ENCODE results near the gene BSG. TPM values are rescaled to one million over a fixed set of nuclear protein-coding genes. Genes with fewer than 3 reads are reported as not detected.

The BSG gene
- total and polyA plus RNA-seq, 10 of the 15 experiments (the other 5 are each of a cell fraction or from before 2014, with no cell fraction given), result 2.8 to 297 (median 199) TPM

DNA sequence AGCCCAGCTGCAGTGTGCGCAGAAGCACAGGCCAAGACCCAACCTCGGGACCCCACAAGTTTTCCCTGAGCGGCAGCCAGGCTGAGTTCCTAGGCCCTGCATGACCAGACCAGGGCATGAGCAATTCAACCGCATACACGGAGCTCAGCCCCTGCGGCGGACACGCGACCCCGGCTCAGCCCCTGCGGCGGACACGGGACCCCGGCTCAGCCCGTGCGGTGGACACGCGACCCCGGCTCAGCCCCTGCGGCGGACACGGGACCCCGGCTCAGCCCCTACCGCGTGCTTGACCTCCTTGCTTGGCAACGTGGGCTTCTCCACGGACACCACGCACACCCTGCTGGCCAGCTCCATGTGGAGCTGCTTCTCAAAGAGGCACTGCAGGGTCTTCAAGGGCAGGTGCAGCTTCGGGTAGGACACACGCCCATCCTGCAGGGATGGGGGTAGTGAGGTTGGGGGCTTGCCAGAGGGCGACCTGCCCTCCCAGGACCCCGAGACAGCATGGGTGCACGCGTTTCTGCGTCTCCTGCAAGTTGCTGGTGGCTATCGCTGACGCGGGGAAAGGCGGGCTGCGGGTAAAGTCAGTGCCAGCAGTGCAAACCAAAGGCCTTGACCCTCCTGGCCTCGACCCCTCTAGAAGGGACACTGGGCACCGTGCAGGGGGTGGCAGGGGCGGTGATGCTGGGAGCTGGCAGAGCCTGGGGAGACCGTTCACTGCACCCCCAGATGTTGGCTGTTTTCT lies 51.0 kb downstream of the BSG start (continued):
- TF ChIP-seq SUPT20H (IDR thresholded peaks at IDR 0.05; ENCODE audit: borderline replicate concordance, control insufficient read depth, low read depth, low read length), result no peak
- TF ChIP-seq, protein P1, sequence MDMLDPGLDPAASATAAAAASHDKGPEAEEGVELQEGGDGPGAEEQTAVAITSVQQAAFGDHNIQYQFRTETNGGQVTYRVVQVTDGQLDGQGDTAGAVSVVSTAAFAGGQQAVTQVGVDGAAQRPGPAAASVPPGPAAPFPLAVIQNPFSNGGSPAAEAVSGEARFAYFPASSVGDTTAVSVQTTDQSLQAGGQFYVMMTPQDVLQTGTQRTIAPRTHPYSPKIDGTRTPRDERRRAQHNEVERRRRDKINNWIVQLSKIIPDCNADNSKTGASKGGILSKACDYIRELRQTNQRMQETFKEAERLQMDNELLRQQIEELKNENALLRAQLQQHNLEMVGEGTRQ (IDR thresholded peaks at IDR 0.05; ENCODE audit: borderline replicate concordance, low read depth, low read length), result no peak
- TF ChIP-seq, protein P2, sequence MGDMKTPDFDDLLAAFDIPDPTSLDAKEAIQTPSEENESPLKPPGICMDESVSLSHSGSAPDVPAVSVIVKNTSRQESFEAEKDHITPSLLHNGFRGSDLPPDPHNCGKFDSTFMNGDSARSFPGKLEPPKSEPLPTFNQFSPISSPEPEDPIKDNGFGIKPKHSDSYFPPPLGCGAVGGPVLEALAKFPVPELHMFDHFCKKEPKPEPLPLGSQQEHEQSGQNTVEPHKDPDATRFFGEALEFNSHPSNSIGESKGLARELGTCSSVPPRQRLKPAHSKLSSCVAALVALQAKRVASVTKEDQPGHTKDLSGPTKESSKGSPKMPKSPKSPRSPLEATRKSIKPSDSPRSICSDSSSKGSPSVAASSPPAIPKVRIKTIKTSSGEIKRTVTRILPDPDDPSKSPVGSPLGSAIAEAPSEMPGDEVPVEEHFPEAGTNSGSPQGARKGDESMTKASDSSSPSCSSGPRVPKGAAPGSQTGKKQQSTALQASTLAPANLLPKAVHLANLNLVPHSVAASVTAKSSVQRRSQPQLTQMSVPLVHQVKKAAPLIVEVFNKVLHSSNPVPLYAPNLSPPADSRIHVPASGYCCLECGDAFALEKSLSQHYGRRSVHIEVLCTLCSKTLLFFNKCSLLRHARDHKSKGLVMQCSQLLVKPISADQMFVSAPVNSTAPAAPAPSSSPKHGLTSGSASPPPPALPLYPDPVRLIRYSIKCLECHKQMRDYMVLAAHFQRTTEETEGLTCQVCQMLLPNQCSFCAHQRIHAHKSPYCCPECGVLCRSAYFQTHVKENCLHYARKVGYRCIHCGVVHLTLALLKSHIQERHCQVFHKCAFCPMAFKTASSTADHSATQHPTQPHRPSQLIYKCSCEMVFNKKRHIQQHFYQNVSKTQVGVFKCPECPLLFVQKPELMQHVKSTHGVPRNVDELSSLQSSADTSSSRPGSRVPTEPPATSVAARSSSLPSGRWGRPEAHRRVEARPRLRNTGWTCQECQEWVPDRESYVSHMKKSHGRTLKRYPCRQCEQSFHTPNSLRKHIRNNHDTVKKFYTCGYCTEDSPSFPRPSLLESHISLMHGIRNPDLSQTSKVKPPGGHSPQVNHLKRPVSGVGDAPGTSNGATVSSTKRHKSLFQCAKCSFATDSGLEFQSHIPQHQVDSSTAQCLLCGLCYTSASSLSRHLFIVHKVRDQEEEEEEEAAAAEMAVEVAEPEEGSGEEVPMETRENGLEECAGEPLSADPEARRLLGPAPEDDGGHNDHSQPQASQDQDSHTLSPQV (IDR thresholded peaks at IDR 0.05), result no peak

DNA sequence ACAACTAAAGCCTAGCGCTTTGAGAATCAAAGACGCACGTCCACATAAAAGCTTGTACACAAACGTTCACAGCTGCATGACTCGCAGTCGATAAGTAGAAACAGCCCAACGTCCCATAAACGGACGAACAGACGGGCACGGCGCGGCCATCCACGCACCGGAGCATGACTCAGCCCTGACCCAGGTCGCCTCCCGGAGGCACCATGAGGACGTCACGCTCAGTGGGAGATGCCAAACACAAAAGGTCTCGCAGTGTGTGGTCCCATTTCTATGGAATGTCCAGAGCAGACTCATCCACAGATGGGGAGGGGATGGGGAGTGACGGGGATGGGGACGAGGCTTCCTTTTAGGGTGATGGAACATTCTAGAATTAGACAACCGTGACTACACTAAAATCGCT lies 51.6 kb downstream of the BSG start:
- in situ Hi-C loops (cut with MboI) (no loop called here), intact Hi-C loops (cut with micrococcal nuclease; ENCODE audit: unreplicated experiment) (no loop called here)
- no peak for ATAC-seq
- no peaks in the 10 kb centered on the region; the same call in 2 of the 3 replicates for H3K9me3 ChIP-seq (replicated peaks; ENCODE audit: control insufficient read depth, insufficient read depth, low read length)
- H3K4me2 ChIP-seq (ENCODE audit: control insufficient read depth, insufficient read depth), result no peak overlapping the region
- no peaks in the 10 kb centered on the region for H4K20me1 ChIP-seq (ENCODE audit: control insufficient read depth, insufficient read depth)
- H2AFZ ChIP-seq (ENCODE audit: control insufficient read depth, low read depth, low read length), result no peak overlapping the region
- no peak for DNase-seq (ENCODE audit: low read depth, low spot score)
- WGBS (ENCODE audit: insufficient coverage, insufficient replicate concordance, low lambda C conversion rate, missing lambda C conversion rate), result 84% methylated on average over 24 of the region's 24 CpGs
- ChIA-PET CTCF (no interaction called here), SMC1A (ENCODE audit: uncharacterized antibody, unreplicated experiment) (no interaction called here), POLR2A (no interaction called here), RAD21 (ENCODE audit: unreplicated experiment) (no interaction called here)
- no peak overlapping the region for H3K9ac ChIP-seq (ENCODE audit: control insufficient read depth, insufficient read depth, low read length)
- H3K36me3 ChIP-seq (ENCODE audit: control insufficient read depth in 2 of 2, insufficient read depth in 2 of 2, low read length in 1 of 2), result peaks cover 3 to 4% of the 10 kb centered on the region in 2 experiments; a peak in 3 of 4 replicates
- H3K4me3 ChIP-seq, result no peak overlapping the region
- FAIRE-seq, result no peak
- H3K27me3 ChIP-seq (replicated peaks in 1 of 2; ENCODE audit: control insufficient read depth in 2 of 2, insufficient read depth in 2 of 2, low read length in 1 of 2), result no peaks in the 10 kb centered on the region
- no peaks in the 10 kb centered on the region for H3K4me1 ChIP-seq (ENCODE audit: control insufficient read depth, insufficient read depth, low read length)
- H3K79me2 ChIP-seq (ENCODE audit: control insufficient read depth, insufficient read depth, low read length), result no peaks in the 10 kb centered on the region
- BruUV-seq (replicated peaks), result no TSS peak
- no peak overlapping the region for H3K27ac ChIP-seq (ENCODE audit: control insufficient read depth, insufficient read depth)
- TF ChIP-seq TARDBP (IDR thresholded peaks at IDR 0.05; ENCODE audit: borderline replicate concordance), result no peak
- TF ChIP-seq, protein P3, sequence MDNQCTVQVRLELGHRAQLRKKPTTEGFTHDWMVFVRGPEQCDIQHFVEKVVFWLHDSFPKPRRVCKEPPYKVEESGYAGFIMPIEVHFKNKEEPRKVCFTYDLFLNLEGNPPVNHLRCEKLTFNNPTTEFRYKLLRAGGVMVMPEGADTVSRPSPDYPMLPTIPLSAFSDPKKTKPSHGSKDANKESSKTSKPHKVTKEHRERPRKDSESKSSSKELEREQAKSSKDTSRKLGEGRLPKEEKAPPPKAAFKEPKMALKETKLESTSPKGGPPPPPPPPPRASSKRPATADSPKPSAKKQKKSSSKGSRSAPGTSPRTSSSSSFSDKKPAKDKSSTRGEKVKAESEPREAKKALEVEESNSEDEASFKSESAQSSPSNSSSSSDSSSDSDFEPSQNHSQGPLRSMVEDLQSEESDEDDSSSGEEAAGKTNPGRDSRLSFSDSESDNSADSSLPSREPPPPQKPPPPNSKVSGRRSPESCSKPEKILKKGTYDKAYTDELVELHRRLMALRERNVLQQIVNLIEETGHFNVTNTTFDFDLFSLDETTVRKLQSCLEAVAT (IDR thresholded peaks at IDR 0.05), result no peak
- TF ChIP-seq NR2C2 (IDR thresholded peaks at IDR 0.05; ENCODE audit: borderline replicate concordance, control insufficient read depth, insufficient read length, low read depth), result no peak
- TF ChIP-seq, protein P4, sequence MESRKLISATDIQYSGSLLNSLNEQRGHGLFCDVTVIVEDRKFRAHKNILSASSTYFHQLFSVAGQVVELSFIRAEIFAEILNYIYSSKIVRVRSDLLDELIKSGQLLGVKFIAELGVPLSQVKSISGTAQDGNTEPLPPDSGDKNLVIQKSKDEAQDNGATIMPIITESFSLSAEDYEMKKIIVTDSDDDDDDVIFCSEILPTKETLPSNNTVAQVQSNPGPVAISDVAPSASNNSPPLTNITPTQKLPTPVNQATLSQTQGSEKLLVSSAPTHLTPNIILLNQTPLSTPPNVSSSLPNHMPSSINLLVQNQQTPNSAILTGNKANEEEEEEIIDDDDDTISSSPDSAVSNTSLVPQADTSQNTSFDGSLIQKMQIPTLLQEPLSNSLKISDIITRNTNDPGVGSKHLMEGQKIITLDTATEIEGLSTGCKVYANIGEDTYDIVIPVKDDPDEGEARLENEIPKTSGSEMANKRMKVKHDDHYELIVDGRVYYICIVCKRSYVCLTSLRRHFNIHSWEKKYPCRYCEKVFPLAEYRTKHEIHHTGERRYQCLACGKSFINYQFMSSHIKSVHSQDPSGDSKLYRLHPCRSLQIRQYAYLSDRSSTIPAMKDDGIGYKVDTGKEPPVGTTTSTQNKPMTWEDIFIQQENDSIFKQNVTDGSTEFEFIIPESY (IDR thresholded peaks at IDR 0.05), result no peak
- no peak for TF ChIP-seq MTA3 (IDR thresholded peaks at IDR 0.05; ENCODE audit: borderline replicate concordance, low read length)
- TF ChIP-seq HDGF (IDR thresholded peaks at IDR 0.05), result no peak
